HG03354 (cell line): Measurements from ENCODE around the gene IL6R.

Source experiments
- ATAC-seq: cut with Tn5 transposase; IDR thresholded peaks from one replicate; pipeline ENCODE4 v1.9.1; 2021; ENCODE audit warnings: mild to moderate bottlenecking; ENCODE audit not compliant: unreplicated experiment, poor library complexity, severe bottlenecking

The IL6R gene

GRCh38 chr1:154422521-154422920, 17.4 kb downstream of the IL6R start:
- no peak for ATAC-seq

- ATAC-seq: no peak
Observed at GRCh38 chr1:154423304-154423987, 18.3 kb downstream of the IL6R start.

GRCh38 chr1:154423988-154424326, 18.8 kb downstream of the IL6R start:
- no peak for ATAC-seq

GRCh38 chr1:154425172-154425571, 20.0 kb downstream of the IL6R start:
- no peak for ATAC-seq

GRCh38 chr1:154427173-154428139, 22.3 kb downstream of the IL6R start:
- ATAC-seq: no peak

- no peak for ATAC-seq
Observed at GRCh38 chr1:154429118-154429517, 24.0 kb downstream of the IL6R start.

GRCh38 chr1:154429841-154430611, 24.9 kb downstream of the IL6R start:
- no peak for ATAC-seq

GRCh38 chr1:154430903-154431302, 25.8 kb downstream of the IL6R start:
- ATAC-seq: no peak

- ATAC-seq: no peak
Observed at GRCh38 chr1:154431586-154432373, 26.6 kb downstream of the IL6R start.

- ATAC-seq: no peak
Observed at GRCh38 chr1:154433161-154433764, 28.1 kb downstream of the IL6R start.

GRCh38 chr1:154434346-154435085, 29.4 kb downstream of the IL6R start:
- no peak for ATAC-seq

- ATAC-seq: no peak
Observed at GRCh38 chr1:154435599-154436200, 30.6 kb downstream of the IL6R start.

- ATAC-seq: no peak
Observed at GRCh38 chr1:154436433-154436832, 31.3 kb downstream of the IL6R start.

GRCh38 chr1:154440036-154440804, 35.1 kb downstream of the IL6R start:
- peak; percentile 16 for ATAC-seq

- ATAC-seq: no peak
Observed at GRCh38 chr1:154441241-154441888, 36.2 kb downstream of the IL6R start.

- ATAC-seq: no peak
Observed at GRCh38 chr1:154442006-154442740, 37.0 kb downstream of the IL6R start.
